Hepatocyte (in vitro differentiated cells): ENCODE data around the gene TYROBP. TPM values are rescaled to one million over a fixed set of nuclear protein-coding genes. Genes with fewer than 3 reads are reported as not detected.

Experiments used
- DNase-seq: peaks from one replicate; pipeline ENCODE4 v3.0.0-alpha.2; 2016; ENCODE audit warnings: low spot score
- H2AFZ ChIP-seq: fragments of 200-600 bp; sonication (generic); 2 replicates; pipeline ENCODE4 v1.6.0; 2016; ENCODE audit warnings: antibody characterized with exemption, mild to moderate bottlenecking
- H3K27ac ChIP-seq: fragments of 200-600 bp; sonication (generic); 2 replicates; pipeline ENCODE4 v1.5.1; 2016; ENCODE audit warnings: mild to moderate bottlenecking
- H3K27me3 ChIP-seq: fragments of 200-600 bp; sonication (generic); 2 replicates; pipeline ENCODE4 v1.6.1; 2016
- H3K36me3 ChIP-seq: fragments of 200-600 bp; sonication (generic); replicated peaks from 2 replicates; pipeline ENCODE4 v1.5.1; 2016; ENCODE audit warnings: low read depth; ENCODE audit not compliant: insufficient read depth
- H3K4me1 ChIP-seq: fragments of 200-600 bp; sonication (generic); 2 replicates; pipeline ENCODE4 v1.5.1; 2016; ENCODE audit warnings: mild to moderate bottlenecking, moderate library complexity; ENCODE audit not compliant: insufficient read depth
- H3K4me2 ChIP-seq: fragments of 200-600 bp; sonication (generic); 2 replicates; pipeline ENCODE4 v1.6.0; 2016
- H3K4me3 ChIP-seq: fragments of 200-600 bp; sonication (generic); 2 replicates; pipeline ENCODE4 v1.5.1; 2016; ENCODE audit warnings: mild to moderate bottlenecking
- H3K79me2 ChIP-seq: fragments of 200-600 bp; sonication (generic); 2 replicates; pipeline ENCODE4 v1.6.0; 2017; ENCODE audit warnings: mild to moderate bottlenecking
- H3K9me2 ChIP-seq: fragments of 200-600 bp; sonication (generic); replicated peaks from 2 replicates; pipeline ENCODE4 v1.6.0; 2017; ENCODE audit warnings: mild to moderate bottlenecking; ENCODE audit not compliant: insufficient read depth
- H3K9me3 ChIP-seq: fragments of 200-600 bp; sonication (generic); 2 replicates; pipeline ENCODE4 v1.5.1; 2016; ENCODE audit warnings: low read depth, mild to moderate bottlenecking
- H4K20me1 ChIP-seq: fragments of 200-600 bp; sonication (generic); 2 replicates; pipeline ENCODE4 v1.6.0; 2016; ENCODE audit warnings: mild to moderate bottlenecking; ENCODE audit not compliant: insufficient read depth, poor library complexity, severe bottlenecking
- EZH2 ChIP-seq: fragments of 200-600 bp; sonication (generic); IDR thresholded peaks from 2 replicates; pipeline ENCODE4 v1.6.1; 2016; ENCODE audit warnings: antibody characterized with exemption, mild to moderate bottlenecking, borderline replicate concordance
- EZH2phosphoT487 ChIP-seq: fragments of 200-600 bp; sonication (generic); IDR thresholded peaks from one replicate; pipeline ENCODE4 v1.6.1; 2018; ENCODE audit warnings: antibody characterized with exemption, mild to moderate bottlenecking, low read depth, moderate library complexity; ENCODE audit not compliant: unreplicated experiment, severe bottlenecking
- WGBS: methylation state at CpG from one replicate; pipeline ENCODE4 v1.1.6; 2016; ENCODE audit warnings: low lambda C conversion rate; ENCODE audit errors: missing lambda C conversion rate; 5-methylcytosine and 5-hydroxymethylcytosine counted together
- polyA plus RNA-seq: library from polyadenylated mRNA; unstranded; fragments of >200 nt; fragmentation: Nextera tagmentation; extraction: Ambion mirVana; gene quantifications from 2 replicates; pipeline ENCODE4 v1.2.1, GENCODE V29; 2016
- total RNA-seq: library from RNA; depleted of rRNA; stranded (reverse); fragments of >200 nt; gene quantifications from 2 replicates; pipeline ENCODE4 v1.2.3, GENCODE V29; 2014
- TF ChIP-seq, protein P1 (sequence below): fragments of 200-600 bp; sonication (generic); IDR thresholded peaks from 2 replicates; pipeline ENCODE4 v1.5.1; 2016; ENCODE audit warnings: antibody characterized with exemption, mild to moderate bottlenecking; ENCODE audit not compliant: poor library complexity

TYROBP gene
- total and polyA plus RNA-seq, 2 experiments from 2014 or later: 4.9 to 5.9 TPM

DNA sequence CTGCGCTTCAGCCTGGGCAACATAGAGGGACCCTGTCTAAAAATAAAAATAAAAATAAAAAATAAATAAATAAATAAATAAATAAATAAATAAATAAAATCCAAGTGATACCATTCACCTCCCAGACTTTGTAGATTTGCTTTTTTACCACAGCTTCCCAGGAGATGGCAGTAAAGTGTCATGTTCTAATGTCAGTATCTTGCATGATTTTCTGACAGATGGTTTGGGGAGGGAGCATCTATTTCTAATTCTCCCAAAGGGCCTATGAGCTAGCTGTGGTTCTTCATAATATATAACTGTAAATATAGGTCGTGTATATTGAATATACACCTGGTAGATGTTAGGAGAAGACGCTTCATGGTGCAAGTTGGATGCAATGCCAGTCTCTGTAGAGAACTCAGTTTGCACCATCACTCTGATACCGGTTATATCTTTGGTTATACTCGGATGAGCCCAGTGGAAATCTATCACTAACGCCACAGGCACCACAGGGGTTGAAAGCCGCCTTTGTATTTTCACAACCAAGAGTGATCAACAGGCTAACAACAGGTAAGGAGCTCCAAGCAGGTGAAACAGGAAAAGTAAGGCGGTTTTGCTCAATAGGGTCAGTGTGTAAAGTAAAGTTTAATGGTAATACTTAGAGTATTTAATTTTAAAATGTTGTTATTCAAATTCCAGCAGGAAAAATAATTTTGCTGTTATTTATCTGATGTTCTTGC, 25.8 kb downstream of the TYROBP start:
- Histone ChIP-seq H3K4me1 (no peaks in the 10 kb centered on the region), H3K9me2 (no peaks in the 10 kb centered on the region), H3K36me3 (no peaks in the 10 kb centered on the region), H3K27ac (no peak overlapping the region), H3K4me3 (no peak overlapping the region), H3K79me2 (no peaks in the 10 kb centered on the region), H4K20me1 (no peaks in the 10 kb centered on the region), H3K9me3 (no peaks in the 10 kb centered on the region), H3K27me3 (no peaks in the 10 kb centered on the region), H3K4me2 (no peak overlapping the region), H2AFZ (no peak overlapping the region)
- 29% methylated on average over 8 of the region's 8 CpGs for WGBS
- DNase-seq: peak; percentile 52
- TF ChIP-seq EZH2phosphoT487 (no peak), EZH2 (no peak)
- TF ChIP-seq, protein P1, sequence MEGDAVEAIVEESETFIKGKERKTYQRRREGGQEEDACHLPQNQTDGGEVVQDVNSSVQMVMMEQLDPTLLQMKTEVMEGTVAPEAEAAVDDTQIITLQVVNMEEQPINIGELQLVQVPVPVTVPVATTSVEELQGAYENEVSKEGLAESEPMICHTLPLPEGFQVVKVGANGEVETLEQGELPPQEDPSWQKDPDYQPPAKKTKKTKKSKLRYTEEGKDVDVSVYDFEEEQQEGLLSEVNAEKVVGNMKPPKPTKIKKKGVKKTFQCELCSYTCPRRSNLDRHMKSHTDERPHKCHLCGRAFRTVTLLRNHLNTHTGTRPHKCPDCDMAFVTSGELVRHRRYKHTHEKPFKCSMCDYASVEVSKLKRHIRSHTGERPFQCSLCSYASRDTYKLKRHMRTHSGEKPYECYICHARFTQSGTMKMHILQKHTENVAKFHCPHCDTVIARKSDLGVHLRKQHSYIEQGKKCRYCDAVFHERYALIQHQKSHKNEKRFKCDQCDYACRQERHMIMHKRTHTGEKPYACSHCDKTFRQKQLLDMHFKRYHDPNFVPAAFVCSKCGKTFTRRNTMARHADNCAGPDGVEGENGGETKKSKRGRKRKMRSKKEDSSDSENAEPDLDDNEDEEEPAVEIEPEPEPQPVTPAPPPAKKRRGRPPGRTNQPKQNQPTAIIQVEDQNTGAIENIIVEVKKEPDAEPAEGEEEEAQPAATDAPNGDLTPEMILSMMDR: peak; percentile 65

DNA sequence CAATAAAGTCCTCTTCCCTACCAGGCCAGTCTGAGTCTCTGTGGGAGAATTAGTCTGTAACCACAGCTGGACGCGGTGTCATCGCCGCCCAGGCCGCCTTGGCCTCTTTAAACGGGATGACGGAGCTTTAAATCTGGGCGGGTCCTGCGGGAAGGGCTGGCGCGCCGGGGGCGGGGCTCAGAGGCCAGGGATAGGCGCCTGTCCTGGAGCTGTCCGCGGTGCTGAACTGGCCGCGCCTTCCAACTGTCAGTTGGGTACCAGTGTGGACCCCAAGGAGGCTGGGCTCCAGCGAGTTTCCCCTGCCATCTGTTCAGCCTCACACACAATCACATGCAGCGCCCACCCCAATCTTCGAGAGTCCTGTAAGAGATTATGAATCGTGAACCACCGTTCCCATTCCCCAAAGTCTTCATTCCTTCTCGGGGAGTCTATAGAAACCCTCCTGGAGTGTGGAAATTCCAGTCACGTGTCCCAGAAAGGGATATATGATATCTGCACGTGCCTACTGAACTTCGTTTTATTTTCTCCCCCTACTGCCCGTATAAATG, 28.3 kb downstream of the TYROBP start:
- Histone ChIP-seq H3K4me1 (no peaks in the 10 kb centered on the region), H3K4me2 (no peak overlapping the region), H3K9me2 (no peaks in the 10 kb centered on the region), H3K9me3 (no peaks in the 10 kb centered on the region), H3K27ac (no peak overlapping the region), H4K20me1 (no peaks in the 10 kb centered on the region), H3K36me3 (no peaks in the 10 kb centered on the region), H3K27me3 (no peaks in the 10 kb centered on the region), H3K79me2 (no peaks in the 10 kb centered on the region), H2AFZ (no peak overlapping the region), H3K4me3 (no peak overlapping the region)
- TF ChIP-seq EZH2phosphoT487: no peak
- no peak for TF ChIP-seq EZH2
- TF ChIP-seq, protein P1: no peak
- WGBS: 4% methylated on average over 28 of the region's 28 CpGs
- DNase-seq: peak; percentile 95

DNA sequence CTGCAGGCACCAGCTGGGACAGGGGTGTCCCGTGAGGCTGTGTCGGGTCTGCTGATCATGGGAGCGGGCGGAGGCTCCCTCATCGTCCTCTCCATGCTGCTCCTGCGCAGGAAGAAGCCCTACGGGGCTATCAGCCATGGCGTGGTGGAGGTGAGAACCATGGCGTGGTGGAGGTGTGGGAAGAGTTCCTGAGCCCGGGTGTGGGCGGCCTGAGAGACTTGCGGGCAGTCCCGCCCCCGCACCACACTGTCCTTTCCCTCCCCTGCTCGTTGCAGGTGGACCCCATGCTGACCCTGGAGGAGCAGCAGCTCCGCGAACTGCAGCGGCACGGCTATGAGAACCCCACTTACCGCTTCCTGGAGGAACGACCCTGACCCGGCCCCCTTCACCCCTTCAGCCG, 29.0 kb downstream of the TYROBP start:
- TF ChIP-seq EZH2phosphoT487: no peak
- TF ChIP-seq, protein P1: no peak
- H3K4me2 ChIP-seq: no peak overlapping the region

More for the DNA sequence above, 29.0 kb downstream of the TYROBP start:
- no peaks in the 10 kb centered on the region for H3K4me1 ChIP-seq
- no peaks in the 10 kb centered on the region for H4K20me1 ChIP-seq
- no peaks in the 10 kb centered on the region for H3K9me2 ChIP-seq
- no peak overlapping the region for H3K27ac ChIP-seq
- no peaks in the 10 kb centered on the region for H3K79me2 ChIP-seq
- H3K9me3 ChIP-seq: no peaks in the 10 kb centered on the region
- H3K36me3 ChIP-seq: no peaks in the 10 kb centered on the region
- 72% methylated on average over 21 of the region's 23 CpGs for WGBS
- DNase-seq: no peak
- no peak overlapping the region for H3K4me3 ChIP-seq
- no peak overlapping the region for H2AFZ ChIP-seq
- H3K27me3 ChIP-seq: no peaks in the 10 kb centered on the region
